Muscle layer of duodenum (tissue), 2 donors: ENCODE data around the gene CRYBB1.

Experiments used
- H3K27ac ChIP-seq: one replicate; pipeline ENCODE4 v1.7.0; 2013; ENCODE audit warnings: mild to moderate bottlenecking, low read length
- H3K27me3 ChIP-seq: one replicate; pipeline ENCODE4 v1.7.0; 2013; ENCODE audit warnings: low read depth, mild to moderate bottlenecking, control low read depth, low read length
- H3K36me3 ChIP-seq, 2 donors: one replicate each; pipeline ENCODE4 v1.7.0; 2013; ENCODE audit warnings: low read length in 2 of 2, control low read depth in 1 of 2, mild to moderate bottlenecking in 1 of 2; ENCODE audit not compliant: insufficient read depth in 2 of 2, control insufficient read depth in 1 of 2
- H3K4me1 ChIP-seq, 2 donors: one replicate each; pipeline ENCODE4 v1.7.0; 2013; ENCODE audit warnings: low read length in 2 of 2, mild to moderate bottlenecking in 2 of 2, control low read depth in 1 of 2, moderate library complexity in 1 of 2; ENCODE audit not compliant: insufficient read depth in 2 of 2, control insufficient read depth in 1 of 2
- H3K4me3 ChIP-seq, 2 donors: one replicate each; pipeline ENCODE4 v1.7.0; 2013; ENCODE audit warnings: low read length in 2 of 2, low read depth in 1 of 2, mild to moderate bottlenecking in 1 of 2
- H3K9me3 ChIP-seq, 2 donors: one replicate each; pipeline ENCODE4 v1.7.0; 2013; ENCODE audit warnings: low read length in 2 of 2, control low read depth in 1 of 2, mild to moderate bottlenecking in 1 of 2; ENCODE audit not compliant: control insufficient read depth in 1 of 2
- donor health status: healthy.

The CRYBB1 gene

GRCh38 chr22:26570864-26571525 is 46.8 kb downstream of the CRYBB1 start:
- no peaks in the 10 kb centered on the region for H3K36me3 ChIP-seq
- no peaks in the 10 kb centered on the region for H3K9me3 ChIP-seq
- peaks cover 0 to 6% of the 10 kb centered on the region in 2 donors for H3K4me1 ChIP-seq
- H3K4me3 ChIP-seq = no peak overlapping the region
- no peak overlapping the region for H3K27ac ChIP-seq
- H3K27me3 ChIP-seq = no peaks in the 10 kb centered on the region

- H3K4me3 ChIP-seq = no peak overlapping the region
- H3K36me3 ChIP-seq = no peaks in the 10 kb centered on the region
- H3K27me3 ChIP-seq = no peaks in the 10 kb centered on the region
- peaks cover 0 to 6% of the 10 kb centered on the region in 2 donors for H3K4me1 ChIP-seq
- H3K9me3 ChIP-seq = no peaks in the 10 kb centered on the region
- H3K27ac ChIP-seq = no peak overlapping the region
Observed at GRCh38 chr22:26570115-26570514, 47.7 kb downstream of the CRYBB1 start.

- Histone ChIP-seq H3K36me3 (peaks cover 0 to 6% of the 10 kb centered on the region in 2 donors), H3K27me3 (no peaks in the 10 kb centered on the region), H3K9me3 (no peaks in the 10 kb centered on the region), H3K4me3 (no peak overlapping the region), H3K27ac (no peak overlapping the region), H3K4me1 (no peaks in the 10 kb centered on the region)
Observed at GRCh38 chr22:26568207-26568706, 49.6 kb downstream of the CRYBB1 start.

GRCh38 chr22:26567610-26568009 is 50.2 kb downstream of the CRYBB1 start:
- Histone ChIP-seq H3K9me3 (no peaks in the 10 kb centered on the region), H3K27ac (no peak overlapping the region)

GRCh38 chr22:26566994-26567393 is 50.8 kb downstream of the CRYBB1 start:
- Histone ChIP-seq H3K27ac (no peak overlapping the region), H3K4me3 (no peak overlapping the region), H3K9me3 (no peaks in the 10 kb centered on the region), H3K4me1 (no peaks in the 10 kb centered on the region), H3K27me3 (no peaks in the 10 kb centered on the region), H3K36me3 (peaks cover 0 to 6% of the 10 kb centered on the region in 2 donors)

More at GRCh38 chr22:26567610-26568009, 50.2 kb downstream of the CRYBB1 start:
- H3K4me3 ChIP-seq = no peak overlapping the region
- H3K27me3 ChIP-seq = no peaks in the 10 kb centered on the region
- H3K36me3 ChIP-seq = peaks cover 0 to 6% of the 10 kb centered on the region in 2 donors
- H3K4me1 ChIP-seq = no peaks in the 10 kb centered on the region

- Histone ChIP-seq H3K4me3 (no peak overlapping the region), H3K27me3 (no peaks in the 10 kb centered on the region), H3K27ac (no peak overlapping the region), H3K4me1 (no peaks in the 10 kb centered on the region), H3K36me3 (peaks cover 0 to 6% of the 10 kb centered on the region in 2 donors), H3K9me3 (no peaks in the 10 kb centered on the region)
Observed at GRCh38 chr22:26565889-26566288, 51.9 kb downstream of the CRYBB1 start.

GRCh38 chr22:26565181-26565580 is 52.6 kb downstream of the CRYBB1 start:
- Histone ChIP-seq H3K36me3 (peaks cover 0 to 6% of the 10 kb centered on the region in 2 donors), H3K4me3 (no peak overlapping the region), H3K9me3 (no peaks in the 10 kb centered on the region), H3K27me3 (no peaks in the 10 kb centered on the region), H3K27ac (no peak overlapping the region), H3K4me1 (no peaks in the 10 kb centered on the region)

- Histone ChIP-seq H3K36me3 (peaks cover 0 to 6% of the 10 kb centered on the region in 2 donors), H3K4me1 (no peaks in the 10 kb centered on the region), H3K27ac (no peak overlapping the region), H3K27me3 (no peaks in the 10 kb centered on the region), H3K9me3 (no peaks in the 10 kb centered on the region), H3K4me3 (no peak overlapping the region)
Observed at GRCh38 chr22:26564672-26565071, 53.2 kb downstream of the CRYBB1 start.

GRCh38 chr22:26564181-26564580 is 53.6 kb downstream of the CRYBB1 start:
- H3K4me3 ChIP-seq = no peak overlapping the region
- no peaks in the 10 kb centered on the region for H3K4me1 ChIP-seq
- no peaks in the 10 kb centered on the region for H3K27me3 ChIP-seq
- H3K27ac ChIP-seq = no peak overlapping the region
- no peaks in the 10 kb centered on the region for H3K9me3 ChIP-seq
- peaks cover 0 to 6% of the 10 kb centered on the region in 2 donors for H3K36me3 ChIP-seq

GRCh38 chr22:26563022-26563421 is 54.8 kb downstream of the CRYBB1 start:
- Histone ChIP-seq H3K27me3 (no peaks in the 10 kb centered on the region), H3K9me3 (no peaks in the 10 kb centered on the region), H3K4me3 (no peak overlapping the region), H3K27ac (no peak overlapping the region), H3K4me1 (no peaks in the 10 kb centered on the region), H3K36me3 (peaks cover 0 to 6% of the 10 kb centered on the region in 2 donors)

- Histone ChIP-seq H3K36me3 (peaks cover 0 to 6% of the 10 kb centered on the region in 2 donors), H3K4me1 (no peaks in the 10 kb centered on the region), H3K4me3 (no peak overlapping the region), H3K9me3 (no peaks in the 10 kb centered on the region), H3K27ac (no peak overlapping the region), H3K27me3 (no peaks in the 10 kb centered on the region)
Observed at GRCh38 chr22:26561756-26562417, 55.9 kb downstream of the CRYBB1 start.
